ENCODE results near the gene TMEM238. TPM values are rescaled to one million over a fixed set of nuclear protein-coding genes. Genes with fewer than 3 reads are reported as not detected.
A peak's percentile ranks its signal among the peaks of the same experiment; 100 is the strongest.

Gene TMEM238
- total RNA-seq, 1 experiment from 2014 or later = 22.8 TPM

GRCh38 chr19:55382522-55383054 lies 1.5 kb downstream of the TMEM238 start:
- Histone ChIP-seq H2AFZ (ENCODE audit: low read length) (no peak overlapping the region), H3K9me3 (ENCODE audit: low read length) (no peaks in the 10 kb centered on the region), H3K4me2 (ENCODE audit: low read length) (peak overlapping the region; percentile 95), H4K20me1 (ENCODE audit: low read length) (peaks cover 16% of the 10 kb centered on the region), H3K36me3 (ENCODE audit: low read depth, low read length) (peaks cover 19% of the 10 kb centered on the region), H3K27ac (ENCODE audit: low read length) (no peak overlapping the region), H3K4me1 (ENCODE audit: insufficient read depth, low read length) (peaks cover 30% of the 10 kb centered on the region), H3F3A (ENCODE audit: low read length, unreplicated experiment) (no peaks in the 10 kb centered on the region), H3K9ac (ENCODE audit: low read length) (peak overlapping the region; percentile 67; the same call in 1 of the 2 replicates), H3K79me2 (ENCODE audit: low read length) (peaks cover 50% of the 10 kb centered on the region), H3K27me3 (ENCODE audit: low read length) (no peaks in the 10 kb centered on the region), H3K9me2 (replicated peaks; ENCODE audit: low read length) (no peaks in the 10 kb centered on the region), H3K4me3 (ENCODE audit: low read length) (peak overlapping the region; percentile 78)
- ChIA-PET CTCF (interaction anchor here (2.4 kb wide), 1 partner anchor 43 kb away, joined by 9 read pairs; the partner anchor contains the start of gene KMT5C), POLR2A (ENCODE audit: unreplicated experiment) (interaction anchor here (0.5 kb wide), 1 partner anchor 105 kb away, joined by 3 read pairs; no protein-coding TSS in a partner anchor)
- DNase-seq (no peak), ATAC-seq (no peak)
- intact Hi-C loops (cut with micrococcal nuclease) = loop anchor here (10.0 kb wide), 1 partner anchor 168 kb away; no protein-coding TSS in a partner anchor
- TF ChIP-seq CTCF (conservative IDR thresholded peaks at IDR 0.05; ENCODE audit: low read depth, low read length) = no peak
- no peak for TF ChIP-seq EZH2 (IDR thresholded peaks at IDR 0.05; ENCODE audit: low read length, unreplicated experiment)
- TF ChIP-seq EZH2phosphoT487 (IDR thresholded peaks at IDR 0.05; ENCODE audit: borderline replicate concordance, low read length) = no peak
- no TSS peak for BruUV-seq (replicated peaks)

- intact Hi-C loops (cut with micrococcal nuclease) = loop anchor here (10.0 kb wide), 1 partner anchor 167 kb away; no protein-coding TSS in a partner anchor
- no peak for ATAC-seq
- Histone ChIP-seq H3K9me2 (replicated peaks; ENCODE audit: low read length) (no peaks in the 10 kb centered on the region), H3F3A (ENCODE audit: low read length, unreplicated experiment) (no peaks in the 10 kb centered on the region), H4K20me1 (ENCODE audit: low read length) (peaks cover 10% of the 10 kb centered on the region), H3K9ac (ENCODE audit: low read length) (no peak overlapping the region), H3K27me3 (ENCODE audit: low read length) (no peaks in the 10 kb centered on the region), H3K79me2 (ENCODE audit: low read length) (peaks cover 44% of the 10 kb centered on the region), H3K4me2 (ENCODE audit: low read length) (peak overlapping the region; percentile 95), H3K9me3 (ENCODE audit: low read length) (no peaks in the 10 kb centered on the region), H3K4me1 (ENCODE audit: insufficient read depth, low read length) (peaks cover 24% of the 10 kb centered on the region), H3K36me3 (ENCODE audit: low read depth, low read length) (peaks cover 13% of the 10 kb centered on the region), H3K4me3 (ENCODE audit: low read length) (0 out of 2 replicates have a peak overlapping the region, but pooled peaks have one; percentile 78), H3K27ac (ENCODE audit: low read length) (no peak overlapping the region), H2AFZ (ENCODE audit: low read length) (no peak overlapping the region)
- TF ChIP-seq CTCF (conservative IDR thresholded peaks at IDR 0.05; ENCODE audit: low read depth, low read length) (no peak), EZH2phosphoT487 (IDR thresholded peaks at IDR 0.05; ENCODE audit: borderline replicate concordance, low read length) (no peak), EZH2 (IDR thresholded peaks at IDR 0.05; ENCODE audit: low read length, unreplicated experiment) (no peak)
- ChIA-PET POLR2A (ENCODE audit: unreplicated experiment) (interaction anchor here (0.5 kb wide), 1 partner anchor 104 kb away, joined by 3 read pairs; no protein-coding TSS in a partner anchor), CTCF (no interaction called here)
- no peak for DNase-seq
- no TSS peak for BruUV-seq (replicated peaks)
Observed at GRCh38 chr19:55382013-55382412, 2.1 kb downstream of the TMEM238 start.

- ATAC-seq (no peak), DNase-seq (no peak)
- ChIA-PET POLR2A (ENCODE audit: unreplicated experiment) (no interaction called here), CTCF (no interaction called here)
- Histone ChIP-seq H3K9ac (ENCODE audit: low read length) (no peak overlapping the region), H3K27me3 (ENCODE audit: low read length) (no peaks in the 10 kb centered on the region), H3K4me1 (ENCODE audit: insufficient read depth, low read length) (peaks cover 23% of the 10 kb centered on the region), H3K27ac (ENCODE audit: low read length) (no peak overlapping the region), H3K4me2 (ENCODE audit: low read length) (no peak overlapping the region), H3K9me3 (ENCODE audit: low read length) (no peaks in the 10 kb centered on the region), H3K79me2 (ENCODE audit: low read length) (peaks cover 23% of the 10 kb centered on the region), H3K9me2 (replicated peaks; ENCODE audit: low read length) (no peaks in the 10 kb centered on the region), H3F3A (ENCODE audit: low read length, unreplicated experiment) (no peaks in the 10 kb centered on the region), H3K36me3 (ENCODE audit: low read depth, low read length) (0 out of 2 replicates have a peak, but pooled peaks cover 3% of the 10 kb centered on the region), H4K20me1 (ENCODE audit: low read length) (no peaks in the 10 kb centered on the region), H3K4me3 (ENCODE audit: low read length) (no peak overlapping the region), H2AFZ (ENCODE audit: low read length) (no peak overlapping the region)
- BruUV-seq (replicated peaks) = no TSS peak
- intact Hi-C loops (cut with micrococcal nuclease) = no loop called here
- TF ChIP-seq EZH2phosphoT487 (IDR thresholded peaks at IDR 0.05; ENCODE audit: borderline replicate concordance, low read length) = no peak
Observed at GRCh38 chr19:55379174-55379573, 4.9 kb downstream of the TMEM238 start.
